IMR-90 (cell line): Measurements from ENCODE around the gene FAM72D. TPM values are rescaled to one million over a fixed set of nuclear protein-coding genes. Genes with fewer than 3 reads are reported as not detected.
"Not testable (repeated sequence)": the region's sequence is repeated elsewhere in the genome, so short reads cannot be mapped to it uniquely, and the experiment has no call there.

Experiments used
- ATAC-seq: fragments of 200-7000 bp; cut with Tn5 transposase; 2 replicates; pipeline ENCODE4 v1.9.1; 2020; ENCODE audit warnings: low read depth, mild to moderate bottlenecking, moderate library complexity
- BruUV-seq: library from RNA; stranded (reverse); fragments of 400-500 nt; replicated peaks from 2 replicates; lab custom pipeline; 2021; lab: Mats Ljungman, UMichigan
- CTCF ChIA-PET: fragments of 300-600 bp; formaldehyde crosslinking; extraction: SDS; loops from one replicate; lab custom pipeline; 2021; ENCODE audit warnings: antibody characterized with exemption; lab: Yijun Ruan, JAX
- POLR2A ChIA-PET: fragments of 300-600 bp; sonication (Branson Sonifier 250); formaldehyde crosslinking; loops from one replicate; lab custom pipeline; 2022; ENCODE audit warnings: antibody characterized with exemption; ENCODE audit not compliant: unreplicated experiment; lab: Charles Lee
- DNase-seq: peaks from one replicate; pipeline ENCODE4 v3.0.0; 2013
- H2AFZ ChIP-seq: replicated peaks from 2 replicates; pipeline ENCODE3; 2013; ENCODE audit warnings: low read length, mild to moderate bottlenecking; ENCODE audit not compliant: poor library complexity
- H2AK5ac ChIP-seq: 2 replicates; pipeline ENCODE4 v1.6.1; 2013; ENCODE audit warnings: low read depth, low read length, inconsistent platforms
- H2AK9ac ChIP-seq: replicated peaks from 2 replicates; pipeline ENCODE3; 2013; ENCODE audit warnings: mild to moderate bottlenecking, low read depth, low read length, moderate library complexity; ENCODE audit not compliant: poor library complexity
- H2BK120ac ChIP-seq: 2 replicates; pipeline ENCODE4 v1.6.1; 2013; ENCODE audit warnings: low read depth, low read length, inconsistent platforms
- H2BK15ac ChIP-seq: 3 replicates; pipeline ENCODE4 v1.6.1; 2013; ENCODE audit warnings: low read depth, low read length, inconsistent platforms
- H2BK20ac ChIP-seq: 2 replicates; pipeline ENCODE4 v1.6.1; 2013; ENCODE audit warnings: low read depth, mild to moderate bottlenecking, inconsistent platforms, low read length, moderate library complexity
- H2BK5ac ChIP-seq: 2 replicates; pipeline ENCODE4 v1.6.1; 2013; ENCODE audit warnings: mild to moderate bottlenecking, low read depth, low read length, inconsistent platforms; ENCODE audit not compliant: poor library complexity, severe bottlenecking
- H3K14ac ChIP-seq: replicated peaks from 2 replicates; pipeline ENCODE4 v1.6.1; 2013; ENCODE audit warnings: low read depth, low read length, inconsistent platforms
- H3K18ac ChIP-seq: 2 replicates; pipeline ENCODE4 v1.6.1; 2013; ENCODE audit warnings: low read depth, low read length, control low read depth
- H3K23ac ChIP-seq: 2 replicates; pipeline ENCODE4 v1.6.1; 2013; ENCODE audit warnings: low read depth, low read length, inconsistent platforms
- H3K27ac ChIP-seq: 2 replicates; pipeline ENCODE4 v1.5.1; 2013; ENCODE audit warnings: mild to moderate bottlenecking, control low read depth, low read length; ENCODE audit not compliant: insufficient read depth
- H3K27me3 ChIP-seq: 2 replicates; pipeline ENCODE4 v1.6.1; 2013; ENCODE audit warnings: low read length; ENCODE audit not compliant: control insufficient read depth, insufficient read depth
- H3K36me3 ChIP-seq: 2 replicates; pipeline ENCODE4 v1.6.1; 2013; ENCODE audit warnings: low read length, mixed read lengths; ENCODE audit not compliant: control insufficient read depth, insufficient read depth
- H3K4ac ChIP-seq: 2 replicates; pipeline ENCODE4 v1.6.1; 2013; ENCODE audit warnings: low read depth, low read length, inconsistent platforms
- H3K4me1 ChIP-seq: 2 replicates; pipeline ENCODE4 v1.6.1; 2013; ENCODE audit warnings: low read length, mixed read lengths; ENCODE audit not compliant: control insufficient read depth, insufficient read depth
- H3K4me2 ChIP-seq: 2 replicates; pipeline ENCODE4 v1.6.1; 2013; ENCODE audit warnings: low read depth, mild to moderate bottlenecking, control low read depth, low read length, moderate library complexity
- H3K4me3 ChIP-seq: 2 replicates; pipeline ENCODE4 v1.5.1; 2013; ENCODE audit warnings: low read depth, mild to moderate bottlenecking, control low read depth, low read length, moderate library complexity; ENCODE audit not compliant: insufficient read depth
- H3K56ac ChIP-seq: 2 replicates; pipeline ENCODE4 v1.6.1; 2013; ENCODE audit warnings: low read length, inconsistent platforms; ENCODE audit not compliant: insufficient read depth; ENCODE audit errors: extremely low read depth
- H3K79me1 ChIP-seq, 2 experiments: 2 replicates each; pipeline ENCODE4 v1.6.1; 2013; ENCODE audit warnings: low read length in 2 of 2, inconsistent platforms in 1 of 2, low read depth in 1 of 2
- H3K9ac ChIP-seq: 2 replicates; pipeline ENCODE4 v1.6.1; 2013; ENCODE audit warnings: low read depth, low read length, control low read depth
- H3K9me1 ChIP-seq: 2 replicates; pipeline ENCODE4 v1.6.1; 2013; ENCODE audit warnings: low read length, inconsistent platforms; ENCODE audit not compliant: insufficient read depth
- H3K9me3 ChIP-seq: 2 replicates; pipeline ENCODE4 v1.6.1; 2013; ENCODE audit warnings: low read length; ENCODE audit not compliant: control insufficient read depth, insufficient read depth
- H4K20me1 ChIP-seq: 2 replicates; pipeline ENCODE4 v1.6.1; 2013; ENCODE audit warnings: low read length, inconsistent platforms; ENCODE audit not compliant: insufficient read depth
- H4K5ac ChIP-seq: 2 replicates; pipeline ENCODE4 v1.6.1; 2013; ENCODE audit warnings: mild to moderate bottlenecking, low read depth, low read length, control low read depth
- H4K8ac ChIP-seq, 2 experiments: 2 replicates each; pipeline ENCODE4 v1.6.1; 2013; ENCODE audit warnings: low read depth in 2 of 2, low read length in 2 of 2, control low read depth in 1 of 2, inconsistent platforms in 1 of 2
- H4K91ac ChIP-seq: 2 replicates; pipeline ENCODE4 v1.6.1; 2013; ENCODE audit warnings: low read depth, low read length, inconsistent platforms; ENCODE audit not compliant: insufficient read depth
- FOS ChIP-seq: fragments of 150-350 bp; IDR thresholded peaks from 2 replicates; pipeline ENCODE4 v1.6.1; 2016; ENCODE audit warnings: low read depth, low read length
- WGBS, 2 experiments: methylation state at CpG; one replicate each; pipeline versions ENCODE4 v1.1.5 to v1.1.7; 2013; ENCODE audit warnings: missing lambda C conversion rate in 2 of 2; ENCODE audit not compliant: insufficient read length in 1 of 2; ENCODE audit errors: extremely low coverage in 2 of 2; 5-methylcytosine and 5-hydroxymethylcytosine counted together
- dilution Hi-C: fragments of 300-500 bp; cut with HindIII; formaldehyde crosslinking; loops from one replicate; pipeline ENCODE4 v1.14.3; 2018; ENCODE audit warnings: low sequenced_read_pairs; ENCODE audit not compliant: unreplicated experiment
- in situ Hi-C: fragments of 300-500 bp; cut with MboI; formaldehyde crosslinking; loops from 3 replicates; pipeline ENCODE4 v1.14.3; 2019; ENCODE audit warnings: low sequenced_read_pairs, inconsistent platforms, mixed read lengths
- intact Hi-C: fragments of 100-400 bp; cut with micrococcal nuclease; formaldehyde crosslinking; loops from 2 replicates; pipeline ENCODE4 v1.10.0; 2022
- polyA plus RNA-seq, 3 experiments: library from polyadenylated mRNA; depleted of rRNA; stranded (reverse); fragments of >200 nt; gene quantifications; 2 replicates each; pipeline ENCODE4 v1.2.3, GENCODE V29; 2012; ENCODE audit warnings: low replicate concordance in 1 of 3
- total RNA-seq: library from RNA; depleted of rRNA; stranded (reverse); fragments of >200 nt; gene quantifications from 2 replicates; pipeline ENCODE4 v1.2.3, GENCODE V29; 2012

FAM72D gene
- total and polyA plus RNA-seq, 2 of the 4 experiments (the other 2 are of a cell fraction): 0.72 to 1.4 TPM

- H3K56ac ChIP-seq, H2AK9ac ChIP-seq, H3K23ac ChIP-seq, H3K18ac ChIP-seq, H3K36me3 ChIP-seq, H2BK15ac ChIP-seq, H2BK120ac ChIP-seq, H3K27me3 ChIP-seq, H3K79me1 ChIP-seq, H3K4me1 ChIP-seq, H4K5ac ChIP-seq, BruUV-seq, dilution Hi-C loops, H4K91ac ChIP-seq, H3K27ac ChIP-seq, H2AFZ ChIP-seq, H2BK20ac ChIP-seq, H3K9me1 ChIP-seq, H4K20me1 ChIP-seq, H3K9ac ChIP-seq, CTCF ChIA-PET, H3K4ac ChIP-seq, H3K9me3 ChIP-seq, H2BK5ac ChIP-seq, intact Hi-C loops, H2AK5ac ChIP-seq, in situ Hi-C loops, H4K8ac ChIP-seq, H3K14ac ChIP-seq, POLR2A ChIA-PET: not testable (repeated sequence)
- TF ChIP-seq FOS: peak; percentile 16; the same call in 1 of the 2 replicates
- Histone ChIP-seq H3K4me2 (peak overlapping the region; percentile 87), H3K4me3 (peak overlapping the region; percentile 47; the same call in 1 of the 2 replicates)
- peak; percentile 10 for ATAC-seq
- DNase-seq: peak; percentile 61
- WGBS, 2 experiments: no CpG with 5 or more reads among the region's 26 CpGs
Measured at GRCh38 chr1:145156891-145157610, 61.3 kb downstream of the FAM72D start.

GRCh38 chr1:145157715-145158114 lies 61.9 kb downstream of the FAM72D start:
- H3K9me1 ChIP-seq, H2AK9ac ChIP-seq, H4K91ac ChIP-seq, H4K8ac ChIP-seq, DNase-seq, H2BK20ac ChIP-seq, H2BK120ac ChIP-seq, POLR2A ChIA-PET, H3K4ac ChIP-seq, H3K27me3 ChIP-seq, H2AK5ac ChIP-seq, H3K56ac ChIP-seq, H2BK5ac ChIP-seq, H3K4me3 ChIP-seq, H3K18ac ChIP-seq, H3K27ac ChIP-seq, H2BK15ac ChIP-seq, intact Hi-C loops, BruUV-seq, in situ Hi-C loops, H3K4me1 ChIP-seq, H3K14ac ChIP-seq, H3K79me1 ChIP-seq, H3K23ac ChIP-seq, H3K36me3 ChIP-seq, H4K5ac ChIP-seq, H3K4me2 ChIP-seq, CTCF ChIA-PET, H2AFZ ChIP-seq, H4K20me1 ChIP-seq, H3K9me3 ChIP-seq, dilution Hi-C loops, H3K9ac ChIP-seq: not testable (repeated sequence)
- WGBS, 2 experiments: no CpG with 5 or more reads among the region's 14 CpGs
- ATAC-seq: peak; percentile 75
